ENCODE data around the gene TNFRSF13B.

Gene TNFRSF13B

DNA sequence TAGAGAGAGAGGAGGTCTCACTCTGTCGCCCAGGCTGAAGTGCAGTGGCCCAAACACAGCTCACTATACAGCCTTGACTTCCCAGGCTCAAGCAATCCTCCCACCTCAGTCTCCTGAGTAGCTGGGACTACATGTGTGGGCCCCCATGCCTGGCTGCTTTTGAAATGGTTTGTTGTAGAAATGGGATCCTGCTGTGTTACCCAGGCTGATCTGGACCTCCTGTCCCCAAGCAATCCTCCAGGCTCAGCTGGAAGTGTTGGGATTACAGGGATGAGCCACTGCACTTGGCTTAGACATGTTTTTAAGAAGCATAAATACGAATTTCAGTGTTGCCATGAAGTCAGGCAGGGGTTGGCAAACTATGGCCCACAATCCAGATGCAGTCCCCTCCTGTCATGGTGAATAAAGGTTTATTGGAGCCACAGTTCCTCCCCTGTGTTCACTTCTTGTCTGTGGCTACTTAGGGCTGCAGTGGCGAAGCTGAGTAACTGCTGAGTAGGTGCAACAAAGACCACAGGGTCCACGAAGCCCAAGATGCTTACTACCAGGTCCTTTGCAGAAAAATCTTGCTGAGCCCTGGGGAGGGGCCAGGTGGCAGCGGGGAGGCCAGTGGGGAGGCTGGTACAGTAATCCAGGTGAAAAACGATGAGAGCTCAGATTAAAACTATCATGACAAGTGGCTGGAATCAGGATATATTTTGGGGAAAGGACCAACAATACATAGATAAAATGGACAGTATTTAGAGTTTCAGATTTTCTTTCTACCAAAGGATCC is 35.2 kb downstream of the TNFRSF13B start:
- FAIRE-seq: no peak

DNA sequence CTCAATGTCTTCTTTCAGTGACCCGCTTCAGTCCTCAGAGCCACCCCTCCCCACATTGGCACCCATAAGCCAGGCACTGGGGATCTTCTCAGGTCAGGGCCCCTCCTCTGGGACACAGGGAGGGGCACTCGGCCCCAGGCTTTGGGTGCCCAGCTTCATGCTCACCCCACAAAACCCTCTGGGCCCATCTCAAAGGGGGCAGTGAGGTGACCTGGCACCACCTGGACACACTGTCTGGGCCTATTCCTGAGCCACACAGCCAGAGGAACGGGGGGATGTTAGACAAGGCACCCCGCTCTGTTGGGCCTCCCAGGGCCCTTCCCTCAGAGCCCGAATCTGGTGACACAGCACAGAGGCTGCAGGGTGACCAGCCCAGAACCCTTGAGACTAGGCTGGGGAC is 36.1 kb downstream of the TNFRSF13B start:
- no peak for FAIRE-seq

DNA sequence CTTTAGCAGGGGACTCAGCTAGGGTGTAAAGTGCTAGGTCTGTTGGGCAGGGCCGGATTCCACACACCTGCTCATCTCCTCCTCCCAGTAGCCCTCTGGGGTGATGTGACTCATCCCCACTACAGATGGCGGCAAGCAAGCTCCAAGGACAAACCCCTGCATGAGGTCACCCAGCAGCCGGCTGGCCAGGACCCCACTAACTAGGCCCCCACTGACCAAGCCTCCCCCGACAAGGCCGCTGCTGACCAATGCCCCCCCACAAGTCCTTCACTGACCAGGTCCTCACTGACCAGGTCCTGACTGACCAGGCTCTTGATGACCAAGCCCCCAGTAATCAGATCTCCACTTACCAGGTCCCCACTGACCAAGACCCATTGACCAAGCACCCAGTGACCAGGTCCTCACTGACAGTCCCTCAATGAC is 36.7 kb downstream of the TNFRSF13B start:
- no peak for FAIRE-seq

DNA sequence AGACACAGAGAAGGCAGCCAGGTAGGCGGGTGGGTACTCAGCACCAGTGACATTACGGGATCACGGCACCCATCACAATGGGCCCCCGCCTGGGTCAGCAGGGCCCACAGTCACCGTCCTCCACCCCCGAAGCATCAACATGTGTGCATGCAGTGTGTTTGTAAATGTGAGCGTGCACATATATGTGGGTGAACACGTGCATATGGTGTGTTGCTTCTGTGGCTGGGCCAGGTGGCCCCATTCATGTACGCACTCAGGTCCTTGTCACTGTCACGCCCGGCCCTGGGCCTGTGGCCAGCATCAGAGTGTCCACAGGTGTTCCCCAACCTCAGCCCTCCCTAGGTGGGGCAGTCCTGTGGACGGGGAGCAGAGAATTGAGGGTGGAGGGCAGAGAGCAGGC is 37.1 kb downstream of the TNFRSF13B start:
- no peak for FAIRE-seq

DNA sequence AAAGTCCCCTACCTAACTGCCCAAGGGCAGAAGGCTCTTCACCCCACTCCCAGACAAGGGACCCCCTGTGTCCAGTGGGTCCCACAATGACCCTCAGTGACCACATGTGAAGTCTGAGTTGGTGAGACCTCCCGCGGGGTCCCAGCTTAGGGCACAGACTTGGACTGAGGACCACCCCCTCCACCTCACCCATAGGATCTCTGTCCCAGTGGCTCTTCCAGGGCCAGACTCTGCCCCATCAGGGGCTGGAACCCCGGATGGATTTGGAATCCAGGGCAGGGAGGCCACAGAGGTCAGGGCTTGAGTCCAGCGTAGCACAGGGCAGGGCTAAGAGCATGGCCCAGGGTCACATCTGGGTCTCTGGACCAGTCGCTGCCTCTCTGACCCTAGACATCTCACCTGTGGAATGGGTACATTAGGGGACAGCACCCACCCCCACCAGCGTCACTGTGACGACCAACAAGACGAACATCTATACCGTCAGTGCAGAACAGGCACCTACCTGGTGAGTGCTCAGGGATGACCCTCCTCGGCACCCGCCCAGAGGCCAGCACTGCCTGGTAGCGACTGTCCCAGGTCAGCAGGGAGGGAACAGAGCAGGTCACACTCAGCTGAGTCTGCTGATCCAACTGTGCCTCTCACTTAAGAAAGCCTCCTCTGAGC is 37.7 kb downstream of the TNFRSF13B start:
- FAIRE-seq: no peak

DNA sequence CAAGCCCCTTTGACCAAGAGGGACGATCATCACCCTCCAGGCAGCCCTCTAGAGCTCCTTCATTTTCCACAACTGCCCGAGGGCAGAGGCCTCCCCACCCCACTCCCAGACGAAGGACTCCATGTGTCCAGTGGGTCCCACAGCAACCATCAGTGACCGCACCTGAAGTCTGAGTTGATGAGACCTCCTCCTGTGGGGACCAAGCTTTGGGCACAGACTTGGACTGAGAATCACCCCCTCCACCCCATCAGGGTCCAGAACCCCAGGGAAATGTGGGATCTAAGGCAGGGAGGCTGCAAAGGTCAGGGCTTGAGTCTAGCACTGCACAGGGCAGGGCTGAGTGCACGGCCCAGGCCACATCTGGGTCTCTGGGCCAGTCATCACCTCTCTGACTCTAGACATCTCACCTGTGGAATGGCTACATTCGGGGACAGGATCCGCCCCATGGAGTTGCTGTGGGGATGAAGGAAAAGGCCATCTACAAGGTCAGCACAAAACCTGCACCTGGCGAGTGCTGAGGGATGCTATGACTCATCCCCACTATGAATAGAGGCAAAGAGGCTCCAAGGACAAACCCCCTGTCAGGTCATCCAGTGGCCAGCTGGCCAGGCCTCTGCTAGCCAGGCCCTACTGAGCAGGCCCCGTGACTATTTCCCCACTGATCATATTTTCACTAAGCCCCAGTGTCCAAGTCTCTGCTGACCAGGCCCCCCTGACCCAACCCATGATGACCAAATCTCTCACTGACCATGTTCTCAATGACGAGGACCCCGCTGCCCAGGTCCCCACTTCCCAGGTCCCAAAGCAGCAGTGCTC is 38.4 kb downstream of the TNFRSF13B start:
- FAIRE-seq: no peak

DNA sequence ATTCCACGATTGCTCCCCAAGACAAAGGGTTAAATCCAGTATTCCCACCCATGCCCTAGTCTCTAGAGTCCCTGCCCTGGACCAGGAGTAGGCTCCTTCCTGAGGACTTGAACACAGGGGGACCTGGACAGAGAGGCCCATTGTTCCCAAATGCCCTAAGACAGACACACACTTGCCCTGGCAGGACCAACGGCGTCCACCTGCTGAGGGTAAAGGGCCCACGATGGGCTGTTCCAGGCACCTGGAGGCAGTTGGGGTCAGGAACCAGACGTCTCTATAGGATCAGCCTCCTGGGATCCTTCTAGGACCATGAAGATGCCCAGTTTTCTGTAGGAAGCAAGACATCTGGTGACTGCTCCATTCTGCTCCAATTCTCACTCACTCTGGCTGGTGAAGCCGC is 39.3 kb downstream of the TNFRSF13B start:
- FAIRE-seq: no peak

DNA sequence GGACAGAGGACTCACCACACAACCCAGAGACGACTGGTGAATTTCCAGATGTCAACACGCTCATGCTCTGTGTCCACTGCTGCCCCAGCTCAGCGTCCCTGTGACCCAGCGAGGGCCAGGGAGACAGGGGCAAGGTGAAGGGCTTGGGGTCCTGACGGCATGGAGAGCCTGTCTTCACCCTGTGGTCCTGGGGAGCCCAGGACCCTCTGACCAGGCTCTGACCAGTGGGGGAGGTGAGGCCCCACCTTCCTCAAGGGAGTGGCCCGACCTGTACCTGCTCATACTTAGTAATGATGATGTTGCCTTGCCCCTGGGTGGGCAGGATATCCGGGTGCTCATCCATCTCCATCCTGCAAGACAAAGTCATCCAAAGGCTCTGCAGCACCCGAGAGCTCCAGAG is 39.8 kb downstream of the TNFRSF13B start:
- no peak for FAIRE-seq

DNA sequence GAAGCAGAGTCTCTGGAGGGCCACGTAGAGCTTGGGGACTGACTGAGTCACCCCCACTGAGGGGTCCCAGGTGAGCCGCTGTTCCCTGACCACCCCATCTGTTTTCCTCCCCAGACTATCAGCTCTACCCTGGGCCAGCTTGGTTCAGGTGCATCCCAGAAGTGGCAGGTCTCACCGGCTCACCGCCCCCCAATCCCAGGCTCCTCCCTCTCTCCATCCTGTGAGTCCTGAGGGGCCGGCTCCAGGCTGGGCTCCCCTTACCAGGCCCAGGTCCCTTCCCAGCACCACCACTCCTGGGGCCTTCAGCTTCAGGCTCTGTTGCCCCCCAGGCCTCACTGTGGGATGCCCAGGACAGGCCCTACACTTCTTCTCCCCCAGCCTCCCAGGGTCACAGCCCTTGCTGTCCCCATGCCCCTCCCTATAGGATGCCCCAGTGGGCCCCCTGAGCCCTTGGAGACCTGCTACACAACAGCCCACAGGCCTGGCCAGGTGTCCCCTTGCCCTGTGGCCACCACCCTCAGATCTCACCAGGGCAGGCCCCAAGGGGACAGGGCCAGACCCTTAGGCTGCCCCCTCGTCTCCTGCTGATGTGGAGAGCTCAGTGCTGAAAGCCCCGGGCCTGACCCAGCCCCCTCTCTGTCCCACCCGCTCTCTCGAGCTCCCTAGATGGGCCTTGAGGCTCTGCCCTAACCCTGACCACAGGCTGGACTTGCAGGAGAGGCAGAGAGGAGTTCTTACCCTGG is 40.4 kb downstream of the TNFRSF13B start:
- no peak for FAIRE-seq

DNA sequence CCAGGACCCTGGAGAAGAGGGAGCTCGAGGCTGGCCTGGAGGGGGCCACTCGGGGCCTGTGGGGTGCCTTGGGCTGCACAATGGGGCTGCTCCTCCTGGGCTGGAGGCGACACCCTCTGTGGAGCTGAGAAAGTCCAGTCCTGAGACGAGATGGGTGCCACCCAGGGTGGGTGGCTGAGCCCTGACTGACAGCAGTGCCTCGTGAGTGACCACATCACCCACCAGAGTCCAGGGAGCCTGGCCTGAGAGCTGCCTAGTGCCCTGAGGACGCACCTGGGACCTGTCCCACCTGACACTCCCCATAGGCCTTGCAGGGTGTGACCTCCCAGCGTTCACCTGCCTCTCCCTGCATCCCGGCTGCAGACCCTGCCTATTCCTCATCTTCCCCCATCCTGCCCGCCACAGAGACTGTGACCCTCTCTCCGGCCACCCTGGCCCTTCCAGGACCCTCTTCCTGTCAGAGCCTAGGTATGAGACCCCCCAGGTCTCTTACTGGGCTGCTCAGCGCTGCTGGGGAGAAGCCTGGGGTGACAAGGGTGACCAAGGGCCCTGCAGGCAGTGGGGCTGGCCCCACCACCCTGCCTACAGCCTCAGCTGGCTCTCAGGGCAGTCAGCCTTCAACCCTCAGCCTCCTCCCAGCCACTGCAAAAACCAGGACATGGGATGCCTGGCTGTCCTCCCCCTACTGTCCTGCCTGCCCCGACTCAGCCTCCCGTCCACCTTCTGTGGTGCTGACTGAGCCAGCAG is 41.2 kb downstream of the TNFRSF13B start:
- FAIRE-seq: no peak

DNA sequence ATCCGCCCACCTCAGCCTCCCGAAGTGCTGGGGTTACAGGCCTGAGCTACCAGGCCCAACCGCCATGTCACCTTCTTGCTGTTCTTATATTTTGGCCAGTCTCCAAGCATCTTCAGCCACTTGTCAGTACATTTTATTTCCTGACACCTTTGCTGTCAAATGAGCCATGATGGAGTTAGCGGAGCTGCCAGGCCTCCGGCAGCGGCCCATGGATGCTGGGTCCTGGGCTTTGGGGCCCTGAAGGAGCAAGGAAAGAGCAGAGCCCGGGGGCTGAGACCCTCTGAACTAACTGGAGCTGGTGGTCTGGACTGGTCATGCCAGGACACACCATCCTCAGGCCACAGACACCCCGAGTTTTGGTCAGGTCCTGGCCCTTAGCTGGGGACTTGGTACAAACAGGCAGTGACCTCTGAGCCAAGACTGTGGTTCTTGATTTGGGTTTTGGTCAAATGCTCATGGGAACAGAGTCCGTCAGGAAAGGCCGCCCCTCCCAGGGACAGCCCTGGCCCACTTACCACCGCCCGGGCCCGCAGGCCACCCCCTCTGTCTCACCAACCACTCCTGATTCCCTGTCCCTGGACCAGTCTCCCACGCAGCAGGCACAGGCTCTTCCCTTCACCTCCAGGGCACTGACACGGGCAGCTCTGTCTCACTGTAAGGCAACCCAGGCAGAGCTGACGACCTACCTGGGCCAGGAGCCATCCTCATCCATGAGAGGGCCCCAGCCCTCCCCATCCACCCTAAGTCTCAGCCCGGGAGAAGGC is 42.0 kb downstream of the TNFRSF13B start:
- FAIRE-seq: no peak

DNA sequence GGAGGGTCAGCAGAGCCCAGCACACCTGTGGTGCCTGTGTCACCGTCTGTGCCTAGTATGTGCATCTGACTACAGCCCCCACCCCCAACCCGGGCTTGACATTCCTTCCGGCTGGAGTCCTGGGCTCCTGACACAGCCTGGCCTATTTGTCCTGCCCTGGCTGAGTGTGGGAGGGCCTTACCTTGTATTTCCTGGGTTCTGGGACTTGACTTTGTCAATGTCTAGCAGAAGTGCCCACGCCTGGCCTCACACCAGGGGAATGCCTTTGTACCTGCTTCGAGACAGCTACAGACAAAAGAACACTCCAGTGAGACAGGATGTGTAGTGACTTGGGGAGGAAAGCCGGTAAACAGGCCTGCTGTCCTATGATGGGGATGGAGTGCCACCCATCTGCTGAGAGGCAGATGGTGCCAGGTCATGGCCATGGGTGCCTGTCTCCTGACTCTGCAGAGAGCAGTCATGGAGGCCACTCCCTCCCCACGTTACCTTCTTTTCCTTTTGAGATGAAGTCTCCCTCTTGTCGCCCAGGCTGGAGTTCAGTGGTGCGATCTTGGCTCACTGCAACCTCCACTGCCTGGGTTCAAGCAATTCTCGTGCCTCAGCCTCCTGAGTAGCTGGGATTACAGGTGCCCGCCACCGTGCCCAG is 42.8 kb downstream of the TNFRSF13B start:
- no peak for FAIRE-seq

DNA sequence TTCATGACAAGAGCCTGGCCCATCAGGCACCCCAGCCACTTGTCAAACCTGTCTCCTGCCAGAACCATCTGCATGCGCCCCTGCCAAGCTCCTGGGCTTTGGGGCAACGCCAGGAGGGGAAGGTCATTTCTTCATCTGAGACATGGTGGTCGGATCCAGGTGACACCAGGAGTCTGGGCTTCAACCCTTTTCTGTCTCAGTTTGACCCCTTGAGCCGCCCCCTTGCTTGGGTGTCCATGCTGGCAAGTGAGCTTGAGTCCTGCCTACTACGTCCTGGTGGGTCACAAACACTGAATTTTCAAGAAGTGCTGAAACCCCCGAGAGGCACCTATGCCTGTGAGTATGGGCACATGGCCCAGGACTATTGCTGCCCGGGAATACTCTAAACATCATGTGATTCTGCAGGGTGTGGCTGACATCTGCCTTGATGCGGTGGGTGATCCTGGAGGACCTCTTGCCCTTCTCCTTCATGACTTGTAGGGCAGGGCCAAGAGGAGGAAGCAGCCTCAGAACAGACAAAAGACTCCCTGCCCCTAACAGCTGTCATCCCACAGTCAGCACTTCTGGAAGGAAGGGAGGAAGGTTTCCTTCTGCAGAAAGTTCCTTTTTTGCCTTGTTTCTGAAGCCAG is 43.4 kb downstream of the TNFRSF13B start:
- FAIRE-seq: no peak

DNA sequence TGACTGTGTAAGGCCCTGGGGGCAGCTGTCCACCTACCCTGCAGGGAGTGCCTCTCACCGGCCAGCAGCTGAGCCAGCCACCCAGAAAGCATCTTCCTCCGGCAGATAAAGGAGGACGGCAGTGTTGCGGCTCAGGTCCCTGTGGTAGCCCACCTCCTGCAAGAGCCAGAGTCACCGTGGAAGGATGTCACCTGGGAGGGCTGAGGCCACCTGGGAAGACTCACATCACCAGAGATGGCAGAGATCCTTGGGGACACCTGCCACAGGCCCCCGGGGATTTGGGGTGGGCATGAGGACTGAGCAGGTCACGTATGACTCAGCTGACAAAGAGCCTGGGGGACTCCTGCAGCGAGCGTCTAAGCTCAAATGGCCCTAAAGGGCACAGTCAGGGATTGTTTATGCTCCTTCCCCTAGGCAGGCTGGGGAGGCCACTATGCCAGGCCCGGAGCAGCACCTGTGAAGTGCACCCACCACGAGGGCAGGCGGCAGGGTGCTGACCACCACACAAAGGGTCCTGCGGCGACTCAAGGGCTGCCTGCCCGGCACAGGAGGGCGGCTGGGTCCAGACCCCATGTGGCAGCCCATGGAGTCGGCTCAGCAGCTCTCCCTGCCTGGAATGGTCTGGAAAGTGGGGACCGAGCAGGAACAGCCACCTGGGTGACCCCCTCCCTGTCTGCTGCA is 44.1 kb downstream of the TNFRSF13B start:
- FAIRE-seq: no peak

DNA sequence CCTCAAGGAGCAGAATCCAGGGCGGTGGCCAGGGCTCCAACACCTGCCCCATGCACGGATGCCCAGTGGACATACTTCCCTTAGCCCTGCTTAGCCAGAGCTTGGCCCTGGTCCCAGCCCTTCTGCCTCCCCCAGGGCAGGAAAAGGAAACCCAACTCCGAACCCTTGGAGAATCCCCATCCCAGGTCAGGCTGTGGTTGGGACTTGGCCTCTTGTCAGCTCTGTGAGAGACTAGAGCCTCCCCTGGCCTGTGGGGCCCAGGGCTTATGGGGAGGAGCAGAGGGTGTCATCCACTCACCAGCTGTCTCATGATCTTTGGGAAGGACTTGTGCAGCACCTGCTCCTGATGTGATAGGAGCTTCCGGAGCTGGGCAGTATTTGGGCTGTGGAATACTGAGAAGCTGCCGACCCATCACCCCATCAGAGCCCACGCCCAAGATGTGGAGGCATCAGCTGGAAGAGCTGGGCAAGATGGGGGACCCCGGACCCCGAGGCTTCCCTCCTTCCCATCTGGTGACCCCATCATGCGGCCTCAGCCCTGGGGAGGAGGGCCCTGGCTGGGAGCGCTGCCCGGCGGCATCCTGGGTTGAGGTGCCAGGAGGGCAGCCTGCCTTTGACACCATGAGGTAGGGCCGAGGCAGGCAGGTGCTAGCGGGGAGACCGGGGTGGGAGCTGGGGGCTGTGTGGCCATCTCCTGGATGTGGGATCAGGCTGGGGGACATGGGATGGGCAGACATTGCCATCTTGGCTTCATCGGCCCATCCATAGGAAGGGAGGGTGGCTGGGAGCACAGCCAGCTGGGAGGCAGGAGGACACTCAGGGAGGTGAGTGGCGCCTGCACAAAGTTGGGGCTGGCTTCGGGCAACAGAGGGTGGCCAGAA is 45.1 kb downstream of the TNFRSF13B start:
- FAIRE-seq: no peak

DNA sequence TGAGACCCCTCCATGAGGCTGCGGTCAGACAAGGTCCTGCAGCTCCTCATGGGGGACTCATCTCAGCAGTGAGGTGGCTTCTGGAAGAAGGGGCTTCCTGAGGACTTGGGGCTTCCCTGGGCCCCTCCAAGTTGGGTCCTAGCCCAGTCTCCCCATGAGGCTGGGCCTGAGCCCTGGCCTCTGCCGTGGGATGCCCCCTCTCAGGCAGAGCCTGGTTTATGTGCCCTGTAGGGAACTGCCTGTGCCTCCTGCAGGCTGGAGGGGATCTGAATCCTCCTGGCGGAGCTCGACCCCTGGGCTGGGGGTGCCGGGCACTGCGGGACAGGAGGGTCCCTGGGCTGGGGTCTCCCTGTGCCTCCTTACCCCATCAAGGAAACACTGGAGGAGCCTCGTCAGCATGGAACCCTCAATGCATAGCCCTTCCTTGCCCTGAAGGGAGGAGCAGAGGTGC is 45.8 kb downstream of the TNFRSF13B start:
- FAIRE-seq: no peak

DNA sequence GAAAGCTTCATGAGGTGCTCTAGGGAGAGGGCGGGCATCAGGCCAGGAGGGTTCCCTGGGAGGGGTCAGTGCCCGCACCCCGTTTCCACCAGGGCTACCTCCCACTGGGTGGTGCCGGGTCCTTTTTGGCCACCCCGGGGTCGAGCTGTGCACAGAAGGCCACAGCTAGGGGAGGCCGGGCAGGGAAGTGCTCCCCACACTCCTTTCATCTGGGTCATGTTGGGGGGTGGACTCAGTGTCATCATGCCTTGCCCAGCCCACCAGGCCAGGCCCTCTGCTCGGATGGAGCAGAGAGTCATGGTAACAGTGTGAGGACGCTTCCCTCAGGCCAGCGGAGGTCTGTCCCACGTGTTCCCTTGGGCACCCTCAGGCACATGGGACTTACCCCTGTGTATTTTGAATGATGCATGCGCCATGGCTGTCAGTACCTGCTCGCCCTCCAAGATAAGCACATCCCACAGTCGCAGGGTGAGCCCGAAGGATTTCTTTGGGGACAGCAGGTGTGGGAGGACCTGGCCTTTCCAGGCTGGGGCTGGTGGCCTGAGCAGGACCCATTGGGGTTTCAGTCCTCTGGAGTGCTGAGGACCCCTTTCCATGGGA is 46.4 kb downstream of the TNFRSF13B start:
- FAIRE-seq: no peak
